Lower lobe of right lung (tissue), 2 donors: Measurements from ENCODE around the gene ZNF594. TPM values are rescaled to one million over a fixed set of nuclear protein-coding genes. Genes with fewer than 3 reads are reported as not detected.
A peak's percentile ranks its signal among the peaks of the same experiment; 100 is the strongest.
"Not testable (repeated sequence)": the region's sequence is repeated elsewhere in the genome, so short reads cannot be mapped to it uniquely, and the experiment has no call there.

Experiments
- ATAC-seq, 2 donors: fragments of 200-7000 bp; cut with Tn5 transposase; one replicate each; pipeline ENCODE4 v1.9.1; 2020 to 2022; ENCODE audit warnings: mild to moderate bottlenecking in 2 of 2, moderate library complexity in 2 of 2
- DNase-seq: peaks from one replicate; pipeline ENCODE4 v3.0.0-alpha.2; 2020
- H3K27ac ChIP-seq: fragments of 200-600 bp; one replicate; pipeline ENCODE4 v1.8.0; 2022
- H3K27me3 ChIP-seq: fragments of 200-600 bp; one replicate; pipeline ENCODE4 v1.8.0; 2022; ENCODE audit warnings: low read depth
- H3K36me3 ChIP-seq: fragments of 200-600 bp; one replicate; pipeline ENCODE4 v1.8.0; 2022; ENCODE audit warnings: mild to moderate bottlenecking
- H3K4me1 ChIP-seq: fragments of 200-600 bp; one replicate; pipeline ENCODE4 v1.8.0; 2022
- H3K4me3 ChIP-seq: fragments of 200-600 bp; one replicate; pipeline ENCODE4 v1.8.0; 2022; ENCODE audit warnings: mild to moderate bottlenecking
- H3K9me3 ChIP-seq: fragments of 200-600 bp; one replicate; pipeline ENCODE4 v1.8.0; 2022
- intact Hi-C: fragments of 100-400 bp; cut with DNase I; formaldehyde crosslinking; loops from one replicate; pipeline ENCODE4 v1.11.0; 2022
- total RNA-seq: library from RNA; stranded (reverse); fragmentation: NEBNext Ultra II Directional; extraction: Animal tissue kit (Norgen Biotek cat#: 25700); gene quantifications from one replicate; pipeline ENCODE4 v1.2.1, GENCODE V29; 2021
- TF ChIP-seq, protein P1 (sequence below): fragments of 200-600 bp; IDR thresholded peaks from one replicate; pipeline ENCODE4 v1.8.0; 2022; ENCODE audit warnings: antibody characterized with exemption, mild to moderate bottlenecking
- donor health status: DM: no; HTN: yes; CAD: no; lungs with severe emphysema.

ZNF594 gene
- total RNA-seq, 1 donor from 2014 or later = 8.7 TPM

DNA sequence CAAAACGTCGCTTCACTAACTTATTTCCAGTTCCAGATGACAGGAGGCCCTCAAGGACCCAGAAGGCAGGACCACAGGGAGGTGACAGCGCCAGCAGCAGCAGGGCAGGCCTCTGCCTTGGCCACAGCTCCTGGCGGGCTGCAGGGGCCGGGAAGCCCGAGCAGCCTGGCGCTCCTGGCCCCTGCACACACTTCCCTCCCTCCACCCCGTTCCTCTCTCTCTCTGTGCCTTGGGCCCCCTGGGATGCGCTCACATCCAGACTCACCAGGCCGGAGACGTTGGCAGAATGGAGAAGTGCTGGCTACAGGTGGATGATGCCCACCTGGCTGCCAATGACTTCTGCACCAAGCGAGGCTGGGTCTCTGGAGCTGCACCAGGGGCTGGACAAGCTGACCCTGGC lies 12.7 kb downstream of the ZNF594 start:
- TF ChIP-seq, protein P1, sequence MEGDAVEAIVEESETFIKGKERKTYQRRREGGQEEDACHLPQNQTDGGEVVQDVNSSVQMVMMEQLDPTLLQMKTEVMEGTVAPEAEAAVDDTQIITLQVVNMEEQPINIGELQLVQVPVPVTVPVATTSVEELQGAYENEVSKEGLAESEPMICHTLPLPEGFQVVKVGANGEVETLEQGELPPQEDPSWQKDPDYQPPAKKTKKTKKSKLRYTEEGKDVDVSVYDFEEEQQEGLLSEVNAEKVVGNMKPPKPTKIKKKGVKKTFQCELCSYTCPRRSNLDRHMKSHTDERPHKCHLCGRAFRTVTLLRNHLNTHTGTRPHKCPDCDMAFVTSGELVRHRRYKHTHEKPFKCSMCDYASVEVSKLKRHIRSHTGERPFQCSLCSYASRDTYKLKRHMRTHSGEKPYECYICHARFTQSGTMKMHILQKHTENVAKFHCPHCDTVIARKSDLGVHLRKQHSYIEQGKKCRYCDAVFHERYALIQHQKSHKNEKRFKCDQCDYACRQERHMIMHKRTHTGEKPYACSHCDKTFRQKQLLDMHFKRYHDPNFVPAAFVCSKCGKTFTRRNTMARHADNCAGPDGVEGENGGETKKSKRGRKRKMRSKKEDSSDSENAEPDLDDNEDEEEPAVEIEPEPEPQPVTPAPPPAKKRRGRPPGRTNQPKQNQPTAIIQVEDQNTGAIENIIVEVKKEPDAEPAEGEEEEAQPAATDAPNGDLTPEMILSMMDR = no peak
- H3K36me3 ChIP-seq = no peaks in the 10 kb centered on the region

GRCh38 chr17:5175027-5175426 lies 16.6 kb downstream of the ZNF594 start:
- H3K4me1 ChIP-seq, H3K27ac ChIP-seq, ATAC-seq, H3K4me3 ChIP-seq, H3K36me3 ChIP-seq, H3K27me3 ChIP-seq, DNase-seq, intact Hi-C loops: not testable (repeated sequence)
- H3K9me3 ChIP-seq = peaks cover 58% of the 10 kb centered on the region

More for the DNA sequence above, 12.7 kb downstream of the ZNF594 start:
- intact Hi-C loops = no loop called here
- Histone ChIP-seq H3K4me3 (no peak overlapping the region), H3K4me1 (no peaks in the 10 kb centered on the region), H3K27ac (no peak overlapping the region), H3K9me3 (peaks cover 91% of the 10 kb centered on the region), H3K27me3 (no peaks in the 10 kb centered on the region)
- no peak for DNase-seq
- no peak for ATAC-seq

DNA sequence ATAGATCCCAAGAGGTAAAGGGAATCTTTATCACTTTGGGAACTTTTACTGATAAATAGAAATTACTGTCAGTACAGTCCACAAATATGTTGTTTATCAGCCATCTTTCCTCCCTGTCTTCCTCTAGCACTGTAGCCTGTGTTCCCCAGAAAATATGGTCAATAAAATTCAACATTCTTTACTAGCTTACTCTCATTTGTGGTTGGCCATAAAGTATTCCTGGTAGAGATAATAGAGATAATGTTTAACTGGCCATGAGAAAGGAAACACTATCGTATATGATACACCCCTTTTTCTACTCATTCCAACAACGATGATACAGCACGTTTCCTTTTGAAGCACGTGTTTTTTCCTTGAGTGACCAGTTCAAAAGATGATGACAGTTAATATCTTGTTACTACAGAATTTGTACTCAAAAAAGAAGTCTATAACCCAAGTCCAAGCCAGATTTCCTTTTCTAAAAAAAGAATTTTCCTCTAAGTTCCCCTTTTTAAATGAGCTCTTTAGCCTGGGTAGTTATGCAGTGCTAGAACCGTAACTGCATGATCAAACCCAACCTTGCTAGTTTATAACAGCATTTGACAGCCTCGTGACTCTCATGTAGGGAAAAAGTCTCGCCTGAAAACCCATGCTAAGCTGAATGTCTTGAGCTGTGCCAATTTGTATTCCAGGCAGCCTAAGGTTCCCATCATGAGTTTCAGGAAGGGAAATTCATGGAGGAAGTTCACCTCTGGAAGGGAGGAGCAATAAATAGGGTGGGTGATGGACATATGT lies 25.7 kb downstream of the ZNF594 start:
- H3K36me3 ChIP-seq, H3K4me1 ChIP-seq, DNase-seq, ATAC-seq, H3K9me3 ChIP-seq, H3K4me3 ChIP-seq, H3K27ac ChIP-seq, intact Hi-C loops, H3K27me3 ChIP-seq: not testable (repeated sequence)

- Histone ChIP-seq H3K27ac (no peak overlapping the region), H3K27me3 (no peaks in the 10 kb centered on the region), H3K4me3 (no peak overlapping the region), H3K4me1 (no peaks in the 10 kb centered on the region), H3K36me3 (no peaks in the 10 kb centered on the region), H3K9me3 (no peaks in the 10 kb centered on the region)
- TF ChIP-seq, protein P1 = no peak
- intact Hi-C loops = no loop called here
- ATAC-seq = peak; percentile 46 to 70
- DNase-seq = no peak
Observed at GRCh38 chr17:5164436-5164835, 27.2 kb downstream of the ZNF594 start.

GRCh38 chr17:5161793-5162192 lies 29.9 kb downstream of the ZNF594 start:
- not testable (repeated sequence) for H3K4me1 ChIP-seq, DNase-seq

GRCh38 chr17:5160702-5161101 lies 31.0 kb downstream of the ZNF594 start:
- not testable (repeated sequence) for H3K9me3 ChIP-seq, ATAC-seq, DNase-seq

More at GRCh38 chr17:5161793-5162192, 29.9 kb downstream of the ZNF594 start:
- intact Hi-C loops, ATAC-seq, H3K4me3 ChIP-seq, H3K27ac ChIP-seq, H3K9me3 ChIP-seq, H3K36me3 ChIP-seq: not testable (repeated sequence)
- H3K27me3 ChIP-seq = peaks cover 11% of the 10 kb centered on the region

DNA sequence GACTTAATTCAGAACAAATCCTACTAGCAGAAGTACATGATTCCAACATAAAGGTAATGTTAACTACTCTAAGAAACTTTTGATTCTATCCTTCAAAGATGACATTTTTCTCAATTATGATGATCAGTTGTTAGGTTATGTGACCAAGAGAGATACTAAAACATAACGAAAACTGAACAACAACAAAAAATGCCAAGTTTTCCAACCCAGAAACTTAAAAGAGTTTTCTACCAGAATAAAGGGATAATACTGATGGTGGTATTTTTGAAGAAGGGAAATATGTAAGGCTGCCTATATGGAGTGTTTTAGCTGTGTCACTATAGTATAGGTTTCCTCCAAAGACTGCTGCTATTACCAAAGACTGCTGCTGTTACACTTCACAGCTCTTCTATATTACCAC lies 45.5 kb downstream of the ZNF594 start:
- H3K36me3 ChIP-seq, intact Hi-C loops, H3K27me3 ChIP-seq, H3K9me3 ChIP-seq, H3K4me3 ChIP-seq, H3K27ac ChIP-seq, DNase-seq, H3K4me1 ChIP-seq, ATAC-seq: not testable (repeated sequence)

More at GRCh38 chr17:5160702-5161101, 31.0 kb downstream of the ZNF594 start:
- intact Hi-C loops, H3K27ac ChIP-seq, H3K4me3 ChIP-seq, H3K36me3 ChIP-seq, H3K4me1 ChIP-seq: not testable (repeated sequence)
- peaks cover 11% of the 10 kb centered on the region for H3K27me3 ChIP-seq

- DNase-seq, H3K9me3 ChIP-seq, H3K27ac ChIP-seq, H3K4me1 ChIP-seq, H3K36me3 ChIP-seq, ATAC-seq, intact Hi-C loops, H3K27me3 ChIP-seq, H3K4me3 ChIP-seq: not testable (repeated sequence)
Observed at GRCh38 chr17:5142877-5143276, 48.8 kb downstream of the ZNF594 start.
